OCI-LY7 (cell line): ENCODE data around the gene RASGRP2. TPM values are rescaled to one million over a fixed set of nuclear protein-coding genes. Genes with fewer than 3 reads are reported as not detected.

Experiments
- BruUV-seq: library from RNA; stranded (reverse); fragments of 400-500 nt; replicated peaks from 2 replicates; lab custom pipeline; 2021; lab: Mats Ljungman, UMichigan
- CTCF ChIA-PET: fragments of 300-600 bp; sonication (Branson Sonifier 250); formaldehyde crosslinking; loops from one replicate; lab custom pipeline; 2022; ENCODE audit warnings: antibody characterized with exemption; ENCODE audit not compliant: unreplicated experiment; lab: Charles Lee
- POLR2A ChIA-PET: fragments of 300-600 bp; sonication (Branson Sonifier 250); formaldehyde crosslinking; loops from one replicate; lab custom pipeline; 2022; ENCODE audit warnings: antibody characterized with exemption; lab: Charles Lee
- DNase-seq: peaks from one replicate; pipeline ENCODE4 v3.0.0-alpha.2; 2015; ENCODE audit warnings: low spot score
- H2AFZ ChIP-seq: fragments of 200-600 bp; sonication (generic), shearing (Covaris generic); 2 replicates; pipeline ENCODE4 v1.6.1; 2014; ENCODE audit warnings: mild to moderate bottlenecking, antibody characterized with exemption, low read length, moderate library complexity
- H3K27ac ChIP-seq: fragments of 200-600 bp; sonication (generic); 2 replicates; pipeline ENCODE4 v1.5.1; 2014; ENCODE audit warnings: mixed run types, low read depth, mild to moderate bottlenecking, moderate library complexity, low read length, inconsistent platforms; ENCODE audit not compliant: poor library complexity, severe bottlenecking
- H3K36me3 ChIP-seq: fragments of 200-600 bp; sonication (generic); 2 replicates; pipeline ENCODE4 v1.6.1; 2014; ENCODE audit warnings: mild to moderate bottlenecking, antibody characterized with exemption, low read length, moderate library complexity, mixed read lengths; ENCODE audit not compliant: insufficient read depth
- H3K4me1 ChIP-seq: fragments of 200-600 bp; sonication (generic); 2 replicates; pipeline ENCODE4 v1.5.1; 2014; ENCODE audit warnings: mild to moderate bottlenecking, low read length; ENCODE audit not compliant: insufficient read depth, poor library complexity, severe bottlenecking
- H3K4me2 ChIP-seq: fragments of 200-600 bp; sonication (generic); 2 replicates; pipeline ENCODE4 v1.6.1; 2014; ENCODE audit warnings: mild to moderate bottlenecking, low read length
- H3K4me3 ChIP-seq: fragments of 200-600 bp; sonication (generic); 2 replicates; pipeline ENCODE4 v1.5.1; 2014; ENCODE audit warnings: mild to moderate bottlenecking, low read depth, low read length; ENCODE audit not compliant: poor library complexity, severe bottlenecking
- H3K79me2 ChIP-seq: fragments of 200-600 bp; sonication (generic); 2 replicates; pipeline ENCODE4 v1.6.1; 2016; ENCODE audit warnings: low read depth, mild to moderate bottlenecking, low read length, moderate library complexity, mixed read lengths; ENCODE audit not compliant: insufficient read depth
- H3K9me2 ChIP-seq: fragments of 200-600 bp; sonication (generic); 2 replicates; pipeline ENCODE4 v1.6.1; 2016; ENCODE audit warnings: mild to moderate bottlenecking, low read length, mixed read lengths; ENCODE audit not compliant: insufficient read depth
- H3K9me3 ChIP-seq: fragments of 200-600 bp; sonication (generic); 2 replicates; pipeline ENCODE4 v1.6.1; 2014; ENCODE audit warnings: mild to moderate bottlenecking, mixed run types, low read length, mixed read lengths
- H4K20me1 ChIP-seq: fragments of 200-600 bp; sonication (generic); 2 replicates; pipeline ENCODE4 v1.6.1; 2014; ENCODE audit warnings: mild to moderate bottlenecking, antibody characterized with exemption, low read length, moderate library complexity, mixed read lengths; ENCODE audit not compliant: insufficient read depth
- CTCF ChIP-seq: fragments of 200-600 bp; sonication (generic); conservative IDR thresholded peaks from 2 replicates; pipeline ENCODE4 v1.5.1; 2014; ENCODE audit warnings: mild to moderate bottlenecking, antibody characterized with exemption, low read length, moderate library complexity, mixed read lengths
- EZH2phosphoT487 ChIP-seq: fragments of 200-600 bp; sonication (generic); IDR thresholded peaks from 2 replicates; pipeline ENCODE4 v1.6.1; 2018; ENCODE audit warnings: low read depth, borderline replicate concordance, mild to moderate bottlenecking, mixed run types, antibody characterized with exemption, low read length, moderate library complexity, mixed read lengths
- intact Hi-C: fragments of 100-400 bp; cut with micrococcal nuclease; formaldehyde crosslinking; loops from one replicate; pipeline ENCODE4 v1.10.0; 2022; ENCODE audit not compliant: unreplicated experiment
- total RNA-seq, 2 experiments: library from RNA; depleted of rRNA in 1 of 2; stranded (reverse); fragments of >200 nt in 1 of 2; shearing (Covaris generic) in 1 of 2; gene quantifications; 2 replicates each; pipeline ENCODE4 v1.2.3, GENCODE V29; 2014 to 2022

RASGRP2 gene
- total RNA-seq, 2 experiments from 2014 or later, result 127 to 195 TPM

- peak within 1 kb of the TSS; percentile 43 for H3K27ac ChIP-seq
- H3K36me3 ChIP-seq, result peaks cover 7% of the 10 kb centered on the region; the same call in 1 of the 2 replicates
- intact Hi-C loops, result loop anchor here (1.0 kb wide), 2 partner anchors 35 to 72 kb away; no protein-coding TSS in a partner anchor
- no peaks in the 10 kb centered on the region for H3K9me3 ChIP-seq
- H4K20me1 ChIP-seq, result no peaks in the 10 kb centered on the region
- peak within 1 kb of the TSS; percentile 92 for H3K4me2 ChIP-seq
- H3K4me1 ChIP-seq, result peaks cover 18% of the 10 kb centered on the region
- no peaks in the 10 kb centered on the region for H3K79me2 ChIP-seq
- TF ChIP-seq CTCF (peak; percentile 98), EZH2phosphoT487 (no peak)
- H3K4me3 ChIP-seq, result peak within 1 kb of the TSS; percentile 74
- DNase-seq, result peak; percentile 92
- POLR2A ChIA-PET, result interaction anchor here (0.6 kb wide), 1 partner anchor 18 kb away, joined by 6 read pairs; no protein-coding TSS in a partner anchor
- CTCF ChIA-PET, result no interaction called here
- BruUV-seq, result no TSS peak
- peak within 1 kb of the TSS; percentile 77 for H2AFZ ChIP-seq
- no peaks in the 10 kb centered on the region for H3K9me2 ChIP-seq
Observed at GRCh38 chr11:64723117-64723906, 20.6 kb downstream of the RASGRP2 start, which contains the start of gene NRXN2. NRXN2 (minus strand) TSS chr11:64723197; CDS start chr11:64713699, 9,498 bp downstream.

- ChIA-PET POLR2A (interaction anchor here (0.6 to 0.9 kb wide), 2 partner anchors 17 to 23 kb away, joined by 3 to 6 read pairs; no protein-coding TSS in a partner anchor), CTCF (interaction anchor here (0.6 kb wide), 1 partner anchor 418 kb away, joined by 5 read pairs; no protein-coding TSS in a partner anchor)
- BruUV-seq, result no TSS peak
Observed at GRCh38 chr11:64722141-64723065, 21.5 kb downstream of the RASGRP2 start.

More at GRCh38 chr11:64722141-64723065, 21.5 kb downstream of the RASGRP2 start:
- Histone ChIP-seq H3K9me3 (no peaks in the 10 kb centered on the region), H3K4me2 (peak overlapping the region; percentile 41), H3K27ac (no peak overlapping the region), H3K79me2 (no peaks in the 10 kb centered on the region), H3K36me3 (no peaks in the 10 kb centered on the region; the same call in 1 of the 2 replicates), H2AFZ (no peak overlapping the region), H4K20me1 (no peaks in the 10 kb centered on the region), H3K4me3 (no peak overlapping the region), H3K4me1 (peaks cover 18% of the 10 kb centered on the region), H3K9me2 (no peaks in the 10 kb centered on the region)
- intact Hi-C loops, result loop anchor here (1.0 kb wide), 2 partner anchors 34 to 71 kb away; no protein-coding TSS in a partner anchor
- TF ChIP-seq CTCF (no peak), EZH2phosphoT487 (no peak)
- no peak for DNase-seq
